VCaP (cell line): ENCODE data around the gene DENND1B.

ENCODE experiments used
- H3K27ac ChIP-seq: fragments of 450-650 bp; 2 replicates; pipeline ENCODE4 v1.5.1; 2017
- TF ChIP-seq, protein P1 (sequence below): fragments of 450-650 bp; conservative IDR thresholded peaks from 2 replicates; pipeline ENCODE4 v1.5.1; 2017; ENCODE audit warnings: mild to moderate bottlenecking, moderate library complexity

The DENND1B gene

GRCh38 chr1:197691816-197692215 lies 83.5 kb downstream of the DENND1B start:
- TF ChIP-seq, protein P1, sequence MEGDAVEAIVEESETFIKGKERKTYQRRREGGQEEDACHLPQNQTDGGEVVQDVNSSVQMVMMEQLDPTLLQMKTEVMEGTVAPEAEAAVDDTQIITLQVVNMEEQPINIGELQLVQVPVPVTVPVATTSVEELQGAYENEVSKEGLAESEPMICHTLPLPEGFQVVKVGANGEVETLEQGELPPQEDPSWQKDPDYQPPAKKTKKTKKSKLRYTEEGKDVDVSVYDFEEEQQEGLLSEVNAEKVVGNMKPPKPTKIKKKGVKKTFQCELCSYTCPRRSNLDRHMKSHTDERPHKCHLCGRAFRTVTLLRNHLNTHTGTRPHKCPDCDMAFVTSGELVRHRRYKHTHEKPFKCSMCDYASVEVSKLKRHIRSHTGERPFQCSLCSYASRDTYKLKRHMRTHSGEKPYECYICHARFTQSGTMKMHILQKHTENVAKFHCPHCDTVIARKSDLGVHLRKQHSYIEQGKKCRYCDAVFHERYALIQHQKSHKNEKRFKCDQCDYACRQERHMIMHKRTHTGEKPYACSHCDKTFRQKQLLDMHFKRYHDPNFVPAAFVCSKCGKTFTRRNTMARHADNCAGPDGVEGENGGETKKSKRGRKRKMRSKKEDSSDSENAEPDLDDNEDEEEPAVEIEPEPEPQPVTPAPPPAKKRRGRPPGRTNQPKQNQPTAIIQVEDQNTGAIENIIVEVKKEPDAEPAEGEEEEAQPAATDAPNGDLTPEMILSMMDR: no peak
- no peak overlapping the region; the same call in 1 of the 2 replicates for H3K27ac ChIP-seq

- H3K27ac ChIP-seq: no peak overlapping the region
- TF ChIP-seq, protein P1: no peak
Observed at GRCh38 chr1:197690074-197690473, 85.2 kb downstream of the DENND1B start.

- H3K27ac ChIP-seq: no peak overlapping the region
- TF ChIP-seq, protein P1: no peak
Observed at GRCh38 chr1:197688233-197688632, 87.0 kb downstream of the DENND1B start.

DNA sequence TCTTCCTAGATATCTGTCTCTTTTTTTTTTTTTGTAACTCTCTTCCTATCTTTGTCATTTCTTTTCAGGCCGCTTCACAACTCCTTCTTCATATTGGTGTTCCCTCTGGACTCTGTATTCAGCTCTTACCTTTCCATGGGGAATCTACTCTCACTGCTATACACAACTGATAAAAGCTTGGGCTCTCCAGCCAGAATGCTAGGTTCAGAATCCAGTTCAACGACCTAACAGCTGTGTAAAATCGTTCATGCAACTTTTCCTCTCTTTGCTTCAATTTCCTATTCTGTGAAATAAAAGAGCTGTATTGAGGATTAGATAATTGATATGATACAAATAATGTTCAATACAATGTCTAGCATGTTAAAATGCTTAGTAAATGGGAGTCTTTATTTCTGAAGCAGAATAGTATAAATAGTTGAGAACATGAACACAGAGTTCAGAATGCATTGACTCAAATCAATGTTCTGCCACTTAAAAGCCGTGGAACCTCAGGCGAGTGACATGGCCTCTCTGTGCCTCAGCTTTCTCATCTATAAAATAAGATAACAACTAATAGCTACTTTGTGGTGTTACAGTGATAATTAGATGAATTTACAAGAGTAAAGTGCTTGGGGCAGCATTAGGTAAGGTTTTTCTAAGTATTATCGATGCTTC lies 88.5 kb downstream of the DENND1B start:
- TF ChIP-seq, protein P1: no peak

GRCh38 chr1:197686231-197686630 lies 89.0 kb downstream of the DENND1B start:
- TF ChIP-seq, protein P1: no peak
- no peak overlapping the region for H3K27ac ChIP-seq

More for the DNA sequence above, 88.5 kb downstream of the DENND1B start:
- no peak overlapping the region for H3K27ac ChIP-seq

GRCh38 chr1:197685785-197686184 lies 89.5 kb downstream of the DENND1B start:
- TF ChIP-seq, protein P1: no peak
- H3K27ac ChIP-seq: no peak overlapping the region

DNA sequence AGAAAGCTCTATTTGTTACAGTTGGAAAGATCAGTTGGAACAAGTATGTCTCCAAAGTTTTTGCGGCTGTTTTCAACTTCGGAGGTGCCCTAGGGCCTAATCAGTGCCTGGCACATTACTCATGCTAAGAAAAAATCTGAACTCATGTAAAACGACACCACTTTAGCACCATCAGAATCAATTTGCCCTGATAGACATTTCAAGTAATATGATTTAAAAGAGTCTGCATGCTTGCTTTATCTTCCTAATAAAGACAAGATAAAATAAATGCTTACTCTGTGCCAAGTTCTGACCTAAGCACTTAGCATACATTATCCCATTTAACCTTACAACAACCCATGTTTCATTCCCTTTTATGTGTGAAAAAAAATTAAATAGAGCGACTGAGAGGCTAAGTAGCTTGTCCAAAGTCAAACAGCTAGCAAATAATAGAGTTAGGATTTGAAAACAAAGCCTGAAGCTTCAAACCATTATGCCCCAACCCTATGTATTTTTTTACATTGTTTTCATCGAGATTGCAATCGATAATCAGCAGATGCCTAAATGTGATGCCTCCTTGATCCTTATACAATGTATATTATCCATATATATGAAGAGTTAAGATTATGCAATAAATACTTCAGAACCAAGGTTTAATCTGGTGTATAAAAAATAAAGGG lies 91.3 kb downstream of the DENND1B start:
- TF ChIP-seq, protein P1: no peak

More for the DNA sequence above, 91.3 kb downstream of the DENND1B start:
- no peak overlapping the region for H3K27ac ChIP-seq
